ENCODE measurements around the gene OR5A1.
"Not testable (repeated sequence)": the region's sequence is repeated elsewhere in the genome, so short reads cannot be mapped to it uniquely, and the experiment has no call there.

The OR5A1 gene

GRCh38 chr11:59436169-59436568 lies at the start of gene OR5A1:
Gene OR5A1 (plus strand): TSS chr11:59436469. CDS start chr11:59443169, 6,700 bp downstream.
- no peak for DNase-seq

- DNase-seq, result no peak
Observed at GRCh38 chr11:59394186-59394585, 42.1 kb upstream of the OR5A1 start.

- DNase-seq, result no peak
Observed at GRCh38 chr11:59400461-59401261, 35.6 kb upstream of the OR5A1 start.

GRCh38 chr11:59401262-59401552 lies 35.1 kb upstream of the OR5A1 start:
- DNase-seq, result no peak

- no peak for DNase-seq
Observed at GRCh38 chr11:59403546-59403945, 32.7 kb upstream of the OR5A1 start.

- no peak for DNase-seq
Observed at GRCh38 chr11:59413646-59414045, 22.6 kb upstream of the OR5A1 start.

GRCh38 chr11:59415111-59415510 lies 21.2 kb upstream of the OR5A1 start:
- no peak for DNase-seq

GRCh38 chr11:59416613-59417012 lies 19.7 kb upstream of the OR5A1 start:
- DNase-seq, result no peak

- no peak for DNase-seq
Observed at GRCh38 chr11:59417023-59417422, 19.2 kb upstream of the OR5A1 start.

GRCh38 chr11:59418156-59418555 lies 18.1 kb upstream of the OR5A1 start:
- no peak for DNase-seq

GRCh38 chr11:59423835-59424234 lies 12.4 kb upstream of the OR5A1 start:
- no peak for DNase-seq

- no peak for DNase-seq
Observed at GRCh38 chr11:59425131-59425530, 11.1 kb upstream of the OR5A1 start.

GRCh38 chr11:59426361-59427067 lies 9.8 kb upstream of the OR5A1 start, which contains the start of gene OR5A2:
Gene OR5A2 (minus strand): TSS chr11:59426413. CDS start chr11:59422953, 3,460 bp downstream.
- no peak for DNase-seq

- DNase-seq, result no peak
Observed at GRCh38 chr11:59427068-59427382, 9.2 kb upstream of the OR5A1 start.

- DNase-seq, result no peak
Observed at GRCh38 chr11:59429924-59430516, 6.2 kb upstream of the OR5A1 start.

- DNase-seq, result no peak
Observed at GRCh38 chr11:59437770-59438169, 1.5 kb downstream of the OR5A1 start.

GRCh38 chr11:59445624-59446023 lies 9.4 kb downstream of the OR5A1 start:
- DNase-seq, result not testable (repeated sequence)

GRCh38 chr11:59448484-59448883 lies 12.2 kb downstream of the OR5A1 start:
- no peak for DNase-seq

GRCh38 chr11:59456661-59457060 lies 20.4 kb downstream of the OR5A1 start, which contains the start of gene OR4D6:
Gene OR4D6 (plus strand): TSS chr11:59456961. CDS start chr11:59456961, 0 bp downstream.
- no peak for DNase-seq

- no peak for DNase-seq
Observed at GRCh38 chr11:59459916-59460315, 23.6 kb downstream of the OR5A1 start.

GRCh38 chr11:59463190-59463641 lies 26.9 kb downstream of the OR5A1 start:
- DNase-seq, result no peak

GRCh38 chr11:59473015-59473414 lies 36.7 kb downstream of the OR5A1 start, which contains the start of gene OR4D10:
Gene OR4D10 (plus strand): TSS chr11:59473315. CDS start chr11:59477430, 4,115 bp downstream.
- no peak for DNase-seq

GRCh38 chr11:59475176-59475575 lies 38.9 kb downstream of the OR5A1 start:
- DNase-seq, result no peak

GRCh38 chr11:59479906-59480305 lies 43.6 kb downstream of the OR5A1 start:
- no peak for DNase-seq

Measured in DMS79 (cell line).